H9 (cell line): Measurements from ENCODE around the gene ZMIZ1. TPM values are rescaled to one million over a fixed set of nuclear protein-coding genes. Genes with fewer than 3 reads are reported as not detected.

ENCODE experiments used
- DNase-seq: peaks from one replicate; pipeline ENCODE4 v3.0.0-alpha.2; 2017
- H2AFZ ChIP-seq: one replicate; pipeline ENCODE4 v1.6.1; 2013; ENCODE audit warnings: mild to moderate bottlenecking, low read length, control low read depth, moderate library complexity
- H2AK5ac ChIP-seq: 2 replicates; pipeline ENCODE4 v1.6.1; 2013; ENCODE audit warnings: low read length, control low read depth, mixed read lengths; ENCODE audit not compliant: insufficient read length
- H2BK120ac ChIP-seq: one replicate; pipeline ENCODE4 v1.6.1; 2013; ENCODE audit warnings: low read depth, mild to moderate bottlenecking, low read length, control low read depth, inconsistent platforms; ENCODE audit not compliant: poor library complexity, severe bottlenecking
- H2BK12ac ChIP-seq: 2 replicates; pipeline ENCODE4 v1.6.1; 2013; ENCODE audit warnings: low read length, control low read depth, mixed read lengths, low read depth; ENCODE audit not compliant: insufficient read length
- H2BK15ac ChIP-seq: 2 replicates; pipeline ENCODE4 v1.6.1; 2013; ENCODE audit warnings: low read depth, low read length, control low read depth
- H2BK20ac ChIP-seq: one replicate; pipeline ENCODE4 v1.6.1; 2013; ENCODE audit warnings: low read depth, mild to moderate bottlenecking, low read length, control low read depth, inconsistent platforms; ENCODE audit not compliant: poor library complexity, severe bottlenecking
- H2BK5ac ChIP-seq: 2 replicates; pipeline ENCODE4 v1.6.1; 2013; ENCODE audit warnings: low read length, control low read depth, mixed read lengths; ENCODE audit not compliant: insufficient read length
- H3K14ac ChIP-seq: 2 replicates; pipeline ENCODE4 v1.6.1; 2013; ENCODE audit warnings: low read length, control low read depth; ENCODE audit not compliant: insufficient read depth
- H3K18ac ChIP-seq: 2 replicates; pipeline ENCODE4 v1.6.1; 2013; ENCODE audit warnings: low read depth, mild to moderate bottlenecking, mixed read lengths, low read length, control low read depth; ENCODE audit not compliant: insufficient read length
- H3K23ac ChIP-seq: 2 replicates; pipeline ENCODE4 v1.6.1; 2013; ENCODE audit warnings: low read length, control low read depth, mixed read lengths, low read depth; ENCODE audit not compliant: insufficient read length
- H3K23me2 ChIP-seq: 2 replicates; pipeline ENCODE4 v1.6.1; 2013; ENCODE audit warnings: low read depth, mild to moderate bottlenecking, mixed read lengths, low read length, control low read depth; ENCODE audit not compliant: insufficient read length, poor library complexity, severe bottlenecking
- H3K27ac ChIP-seq: 2 replicates; pipeline ENCODE4 v1.5.1; 2013; ENCODE audit warnings: low read length, control low read depth, mixed read lengths, low read depth; ENCODE audit not compliant: insufficient read length
- H3K27me3 ChIP-seq: 2 replicates; pipeline ENCODE4 v1.6.1; 2013; ENCODE audit warnings: low read length, control low read depth, inconsistent platforms; ENCODE audit not compliant: insufficient read depth
- H3K4ac ChIP-seq: 2 replicates; pipeline ENCODE4 v1.6.1; 2013; ENCODE audit warnings: low read depth, mild to moderate bottlenecking, control low read depth, inconsistent platforms, low read length, moderate library complexity
- H3K4me1 ChIP-seq: 2 replicates; pipeline ENCODE4 v1.6.1; 2013; ENCODE audit warnings: low read length, control low read depth, inconsistent platforms; ENCODE audit not compliant: insufficient read depth
- H3K4me2 ChIP-seq: 2 replicates; pipeline ENCODE4 v1.6.1; 2013; ENCODE audit warnings: low read length, control low read depth, mixed read lengths; ENCODE audit not compliant: insufficient read length, insufficient read depth
- H3K56ac ChIP-seq: 2 replicates; pipeline ENCODE4 v1.6.1; 2013; ENCODE audit warnings: low read depth, mild to moderate bottlenecking, mixed read lengths, low read length, control low read depth; ENCODE audit not compliant: insufficient read length
- H3K79me1 ChIP-seq: 2 replicates; pipeline ENCODE4 v1.6.1; 2013; ENCODE audit warnings: low read depth, mild to moderate bottlenecking, moderate library complexity, low read length, control low read depth, inconsistent platforms; ENCODE audit not compliant: insufficient read depth, poor library complexity, severe bottlenecking
- H3K79me2 ChIP-seq: 2 replicates; pipeline ENCODE4 v1.6.1; 2013; ENCODE audit warnings: low read length, control low read depth, inconsistent platforms; ENCODE audit not compliant: insufficient read depth
- H3K9ac ChIP-seq: 2 replicates; pipeline ENCODE4 v1.6.1; 2013; ENCODE audit warnings: low read length, control low read depth, mixed read lengths; ENCODE audit not compliant: insufficient read length; ENCODE audit errors: extremely low read depth
- H3K9me3 ChIP-seq: one replicate; pipeline ENCODE4 v1.6.1; 2013; ENCODE audit warnings: low read depth, low read length, inconsistent platforms; ENCODE audit not compliant: control insufficient read depth
- H3T11ph ChIP-seq: one replicate; pipeline ENCODE4 v1.6.1; 2013; ENCODE audit warnings: mild to moderate bottlenecking, low read length, control low read depth, inconsistent platforms
- H4K20me1 ChIP-seq: one replicate; pipeline ENCODE4 v1.6.1; 2013; ENCODE audit not compliant: control insufficient read depth, insufficient read length, insufficient read depth
- H4K5ac ChIP-seq: 2 replicates; pipeline ENCODE4 v1.6.1; 2013; ENCODE audit warnings: low read depth, mild to moderate bottlenecking, mixed read lengths, low read length, control low read depth; ENCODE audit not compliant: insufficient read length
- H4K8ac ChIP-seq: replicated peaks from 2 replicates; pipeline ENCODE4 v1.6.1; 2013; ENCODE audit warnings: low read length, control low read depth, mixed read lengths, low read depth; ENCODE audit not compliant: insufficient read length
- H4K91ac ChIP-seq: 2 replicates; pipeline ENCODE4 v1.6.1; 2013; ENCODE audit warnings: low read depth, mild to moderate bottlenecking, moderate library complexity, mixed read lengths, low read length, control low read depth; ENCODE audit not compliant: insufficient read length
- H3K27ac Mint-ChIP-seq, 3 experiments: 2 replicates in 2 of 3; 3 replicates in 1 of 3; pipeline ENCODE4 v1.8.0; 2020 to 2021; ENCODE audit warnings: mixed read lengths in 3 of 3, mild to moderate bottlenecking in 1 of 3, moderate library complexity in 1 of 3
- H3K27me3 Mint-ChIP-seq: 2 replicates; pipeline ENCODE4 v1.8.0; 2021; ENCODE audit warnings: low read depth, mild to moderate bottlenecking, moderate library complexity, mixed read lengths
- H3K36me3 Mint-ChIP-seq, 3 experiments: 2 replicates in 2 of 3; 3 replicates in 1 of 3; pipeline ENCODE4 v1.8.0; 2020 to 2021; ENCODE audit warnings: low read depth in 3 of 3, mixed read lengths in 3 of 3; ENCODE audit not compliant: insufficient read depth in 1 of 3
- H3K4me1 Mint-ChIP-seq, 2 experiments: 2 replicates each; pipeline ENCODE4 v1.8.0; 2020; ENCODE audit warnings: mixed read lengths in 2 of 2
- H3K4me3 Mint-ChIP-seq, 2 experiments: 2 replicates in 1 of 2; 3 replicates in 1 of 2; pipeline ENCODE4 v1.8.0; 2020 to 2021; ENCODE audit warnings: mild to moderate bottlenecking in 2 of 2, mixed read lengths in 2 of 2, moderate library complexity in 1 of 2
- H3K9me3 Mint-ChIP-seq, 2 experiments: 2 replicates in 1 of 2; 3 replicates in 1 of 2; pipeline ENCODE4 v1.8.0; 2020; ENCODE audit warnings: mild to moderate bottlenecking in 2 of 2, mixed read lengths in 2 of 2, moderate library complexity in 1 of 2
- WGBS: extraction: QIAGEN DNeasy Blood & Tissue Kit; methylation state at CpG from one replicate; pipeline ENCODE4 v1.1.7; 2013; ENCODE audit warnings: missing lambda C conversion rate, low lambda C conversion rate, mixed read lengths; ENCODE audit not compliant: insufficient read length; ENCODE audit errors: extremely low coverage; 5-methylcytosine and 5-hydroxymethylcytosine counted together
- total RNA-seq: library from RNA; stranded (reverse); gene quantifications from 2 replicates; pipeline ENCODE4 v1.2.1, GENCODE V29; 2021
- TF ChIP-seq, protein P1 (sequence below): fragments of 200-600 bp; sonication (generic); conservative IDR thresholded peaks from 3 replicates; pipeline ENCODE4 v1.8.0; 2021; ENCODE audit warnings: antibody characterized with exemption, mild to moderate bottlenecking

The ZMIZ1 gene
- total RNA-seq, 1 experiment from 2014 or later: 36.9 TPM

DNA sequence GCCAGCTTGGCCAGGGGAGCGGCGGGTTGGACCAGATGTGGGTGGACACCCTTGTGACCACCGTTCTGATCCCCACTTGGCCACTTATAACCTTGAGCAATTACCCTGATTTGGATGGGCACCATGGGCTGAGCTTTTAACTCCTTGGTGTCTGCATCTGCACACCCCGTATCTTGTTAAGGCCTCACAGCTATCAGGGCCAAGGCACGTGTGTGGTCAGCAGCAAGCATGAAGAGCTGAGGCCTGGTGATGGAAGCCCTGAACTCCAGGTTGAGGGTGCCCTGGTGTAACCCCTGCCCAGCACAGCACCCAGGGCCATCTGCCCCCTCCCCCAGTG is 89.2 kb downstream of the ZMIZ1 start:
- Histone ChIP-seq H3K79me1 (no peaks in the 10 kb centered on the region), H4K5ac (peak overlapping the region; percentile 5), H2BK15ac (no peak overlapping the region), H3K27me3 (no peaks in the 10 kb centered on the region), H2BK120ac (peak overlapping the region; percentile 80), H3K9me3 (no peaks in the 10 kb centered on the region), H4K20me1 (no peaks in the 10 kb centered on the region), H2BK5ac (no peak overlapping the region), H3K18ac (peak overlapping the region; percentile 71), H3T11ph (no peak overlapping the region), H3K4me2 (no peak overlapping the region), H3K56ac (no peak overlapping the region), H4K91ac (peak overlapping the region; percentile 82), H3K9ac (no peak overlapping the region), H2BK12ac (peak overlapping the region; percentile 88), H3K4ac (peak overlapping the region; percentile 63; the same call in 1 of the 2 replicates), H2BK20ac (no peak overlapping the region), H3K14ac (peak overlapping the region; percentile 36), H3K23me2 (no peaks in the 10 kb centered on the region), H3K4me1 (peaks cover 21% of the 10 kb centered on the region; the same call in 1 of the 2 replicates), H4K8ac (no peak overlapping the region), H2AK5ac (peak overlapping the region; percentile 10), H3K23ac (no peak overlapping the region), H2AFZ (no peak overlapping the region), H3K79me2 (no peaks in the 10 kb centered on the region), H3K27ac (no peak overlapping the region)
- Mint-ChIP-seq H3K4me1 (peaks cover 46 to 48% of the 10 kb centered on the region in 2 experiments), H3K9me3 (no peaks in the 10 kb centered on the region), H3K27ac (peak overlapping the region; percentile 84 to 97 (median 96); a peak in 6 of 7 replicates), H3K4me3 (peak overlapping the region in 1 of 2 experiments; percentile 44; a peak in 2 of 5 replicates), H3K36me3 (no peaks in the 10 kb centered on the region; a peak in 2 of 7 replicates), H3K27me3 (no peaks in the 10 kb centered on the region)
- no CpG with 5 or more reads among the region's 5 CpGs for WGBS
- DNase-seq: no peak
- TF ChIP-seq, protein P1, sequence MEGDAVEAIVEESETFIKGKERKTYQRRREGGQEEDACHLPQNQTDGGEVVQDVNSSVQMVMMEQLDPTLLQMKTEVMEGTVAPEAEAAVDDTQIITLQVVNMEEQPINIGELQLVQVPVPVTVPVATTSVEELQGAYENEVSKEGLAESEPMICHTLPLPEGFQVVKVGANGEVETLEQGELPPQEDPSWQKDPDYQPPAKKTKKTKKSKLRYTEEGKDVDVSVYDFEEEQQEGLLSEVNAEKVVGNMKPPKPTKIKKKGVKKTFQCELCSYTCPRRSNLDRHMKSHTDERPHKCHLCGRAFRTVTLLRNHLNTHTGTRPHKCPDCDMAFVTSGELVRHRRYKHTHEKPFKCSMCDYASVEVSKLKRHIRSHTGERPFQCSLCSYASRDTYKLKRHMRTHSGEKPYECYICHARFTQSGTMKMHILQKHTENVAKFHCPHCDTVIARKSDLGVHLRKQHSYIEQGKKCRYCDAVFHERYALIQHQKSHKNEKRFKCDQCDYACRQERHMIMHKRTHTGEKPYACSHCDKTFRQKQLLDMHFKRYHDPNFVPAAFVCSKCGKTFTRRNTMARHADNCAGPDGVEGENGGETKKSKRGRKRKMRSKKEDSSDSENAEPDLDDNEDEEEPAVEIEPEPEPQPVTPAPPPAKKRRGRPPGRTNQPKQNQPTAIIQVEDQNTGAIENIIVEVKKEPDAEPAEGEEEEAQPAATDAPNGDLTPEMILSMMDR: no peak
